HepG2 (cell line): ENCODE data around the gene NDUFB10.

ENCODE experiments used
- CAMTA2 ChIP-seq: sonication (generic); formaldehyde crosslinking; IDR thresholded peaks from 2 replicates; pipeline ENCODE4 v1.4.0; 2020; ENCODE audit warnings: mild to moderate bottlenecking, missing genetic modification reagents, borderline replicate concordance
- KDM1A ChIP-seq: IDR thresholded peaks from 2 replicates; pipeline ENCODE4 v1.6.1; 2016; ENCODE audit warnings: missing compliant biosample characterization
- ZNF510 ChIP-seq: sonication (generic); formaldehyde crosslinking; IDR thresholded peaks from 2 replicates; pipeline ENCODE4 v1.4.0; 2020; ENCODE audit warnings: low read depth, mild to moderate bottlenecking, missing genetic modification reagents
- ZNF546 ChIP-seq: sonication (generic); formaldehyde crosslinking; conservative IDR thresholded peaks from 2 replicates; pipeline ENCODE4 v1.8.1; 2023; ENCODE audit warnings: mild to moderate bottlenecking, missing genetic modification reagents
- TF ChIP-seq, protein P1 (sequence below): sonication (generic); formaldehyde crosslinking; IDR thresholded peaks from 2 replicates; pipeline ENCODE4 v1.5.1; 2020; ENCODE audit warnings: mild to moderate bottlenecking, missing genetic modification reagents, borderline replicate concordance
- TF ChIP-seq, protein P2 (sequence below): IDR thresholded peaks from 2 replicates; pipeline ENCODE4 v1.4.0; 2020; ENCODE audit warnings: mild to moderate bottlenecking, missing genetic modification reagents
- TF ChIP-seq, protein P3 (sequence below): sonication (generic); formaldehyde crosslinking; IDR thresholded peaks from 2 replicates; pipeline ENCODE4 v1.8.1; 2022; ENCODE audit warnings: mild to moderate bottlenecking, missing genetic modification reagents

DNA sequence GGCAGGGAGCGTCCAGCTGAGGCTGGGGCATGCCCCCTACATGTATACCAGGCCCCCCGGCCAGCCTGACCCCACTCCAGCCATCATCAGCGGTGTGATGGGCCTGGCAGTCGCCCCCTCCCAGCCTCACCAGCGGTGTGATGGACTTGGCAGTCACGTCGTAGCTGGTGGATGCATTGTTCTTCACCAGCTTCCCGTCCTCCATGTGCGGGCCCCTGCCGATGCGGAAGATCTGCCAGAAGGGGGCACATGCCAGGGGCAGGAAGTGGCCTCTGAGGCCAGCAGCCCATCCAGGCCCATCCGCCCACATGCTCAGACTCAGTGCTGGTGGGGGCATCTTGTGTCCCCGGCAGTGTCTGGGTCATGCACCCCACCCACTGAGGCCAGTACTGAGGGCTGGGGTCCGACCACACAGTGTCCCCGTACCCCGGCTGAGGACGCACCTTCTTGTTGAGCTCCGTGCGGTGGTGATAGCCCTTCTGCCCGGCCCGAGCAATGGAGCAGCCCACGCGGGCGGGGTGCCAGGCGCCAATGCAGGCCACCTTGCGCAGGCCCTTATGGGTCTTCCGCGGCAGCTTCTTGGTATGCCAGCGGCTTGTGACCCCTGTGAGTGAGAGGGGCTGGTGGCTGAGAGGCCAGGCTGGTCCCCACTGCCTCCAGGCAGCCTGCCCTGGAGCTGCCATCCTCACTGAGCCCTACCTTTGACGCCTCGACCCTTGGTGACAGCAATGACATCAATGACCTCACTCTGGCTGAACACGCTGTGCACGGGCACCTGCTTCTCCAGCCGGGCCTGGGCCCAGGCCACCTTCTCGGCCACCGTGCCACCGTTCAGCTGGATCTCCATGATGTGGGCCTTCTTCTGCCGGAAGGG is 12.6 kb upstream of the NDUFB10 start:
- TF ChIP-seq CAMTA2 (CRISPR knock-in tag) = no peak
- TF ChIP-seq KDM1A (CRISPR knock-in tag) = no peak
- TF ChIP-seq, protein P1, sequence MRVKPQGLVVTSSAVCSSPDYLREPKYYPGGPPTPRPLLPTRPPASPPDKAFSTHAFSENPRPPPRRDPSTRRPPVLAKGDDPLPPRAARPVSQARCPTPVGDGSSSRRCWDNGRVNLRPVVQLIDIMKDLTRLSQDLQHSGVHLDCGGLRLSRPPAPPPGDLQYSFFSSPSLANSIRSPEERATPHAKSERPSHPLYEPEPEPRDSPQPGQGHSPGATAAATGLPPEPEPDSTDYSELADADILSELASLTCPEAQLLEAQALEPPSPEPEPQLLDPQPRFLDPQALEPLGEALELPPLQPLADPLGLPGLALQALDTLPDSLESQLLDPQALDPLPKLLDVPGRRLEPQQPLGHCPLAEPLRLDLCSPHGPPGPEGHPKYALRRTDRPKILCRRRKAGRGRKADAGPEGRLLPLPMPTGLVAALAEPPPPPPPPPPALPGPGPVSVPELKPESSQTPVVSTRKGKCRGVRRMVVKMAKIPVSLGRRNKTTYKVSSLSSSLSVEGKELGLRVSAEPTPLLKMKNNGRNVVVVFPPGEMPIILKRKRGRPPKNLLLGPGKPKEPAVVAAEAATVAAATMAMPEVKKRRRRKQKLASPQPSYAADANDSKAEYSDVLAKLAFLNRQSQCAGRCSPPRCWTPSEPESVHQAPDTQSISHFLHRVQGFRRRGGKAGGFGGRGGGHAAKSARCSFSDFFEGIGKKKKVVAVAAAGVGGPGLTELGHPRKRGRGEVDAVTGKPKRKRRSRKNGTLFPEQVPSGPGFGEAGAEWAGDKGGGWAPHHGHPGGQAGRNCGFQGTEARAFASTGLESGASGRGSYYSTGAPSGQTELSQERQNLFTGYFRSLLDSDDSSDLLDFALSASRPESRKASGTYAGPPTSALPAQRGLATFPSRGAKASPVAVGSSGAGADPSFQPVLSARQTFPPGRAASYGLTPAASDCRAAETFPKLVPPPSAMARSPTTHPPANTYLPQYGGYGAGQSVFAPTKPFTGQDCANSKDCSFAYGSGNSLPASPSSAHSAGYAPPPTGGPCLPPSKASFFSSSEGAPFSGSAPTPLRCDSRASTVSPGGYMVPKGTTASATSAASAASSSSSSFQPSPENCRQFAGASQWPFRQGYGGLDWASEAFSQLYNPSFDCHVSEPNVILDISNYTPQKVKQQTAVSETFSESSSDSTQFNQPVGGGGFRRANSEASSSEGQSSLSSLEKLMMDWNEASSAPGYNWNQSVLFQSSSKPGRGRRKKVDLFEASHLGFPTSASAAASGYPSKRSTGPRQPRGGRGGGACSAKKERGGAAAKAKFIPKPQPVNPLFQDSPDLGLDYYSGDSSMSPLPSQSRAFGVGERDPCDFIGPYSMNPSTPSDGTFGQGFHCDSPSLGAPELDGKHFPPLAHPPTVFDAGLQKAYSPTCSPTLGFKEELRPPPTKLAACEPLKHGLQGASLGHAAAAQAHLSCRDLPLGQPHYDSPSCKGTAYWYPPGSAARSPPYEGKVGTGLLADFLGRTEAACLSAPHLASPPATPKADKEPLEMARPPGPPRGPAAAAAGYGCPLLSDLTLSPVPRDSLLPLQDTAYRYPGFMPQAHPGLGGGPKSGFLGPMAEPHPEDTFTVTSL (CRISPR knock-in tag) = no peak
- TF ChIP-seq ZNF546 = no peak
- TF ChIP-seq, protein P2, sequence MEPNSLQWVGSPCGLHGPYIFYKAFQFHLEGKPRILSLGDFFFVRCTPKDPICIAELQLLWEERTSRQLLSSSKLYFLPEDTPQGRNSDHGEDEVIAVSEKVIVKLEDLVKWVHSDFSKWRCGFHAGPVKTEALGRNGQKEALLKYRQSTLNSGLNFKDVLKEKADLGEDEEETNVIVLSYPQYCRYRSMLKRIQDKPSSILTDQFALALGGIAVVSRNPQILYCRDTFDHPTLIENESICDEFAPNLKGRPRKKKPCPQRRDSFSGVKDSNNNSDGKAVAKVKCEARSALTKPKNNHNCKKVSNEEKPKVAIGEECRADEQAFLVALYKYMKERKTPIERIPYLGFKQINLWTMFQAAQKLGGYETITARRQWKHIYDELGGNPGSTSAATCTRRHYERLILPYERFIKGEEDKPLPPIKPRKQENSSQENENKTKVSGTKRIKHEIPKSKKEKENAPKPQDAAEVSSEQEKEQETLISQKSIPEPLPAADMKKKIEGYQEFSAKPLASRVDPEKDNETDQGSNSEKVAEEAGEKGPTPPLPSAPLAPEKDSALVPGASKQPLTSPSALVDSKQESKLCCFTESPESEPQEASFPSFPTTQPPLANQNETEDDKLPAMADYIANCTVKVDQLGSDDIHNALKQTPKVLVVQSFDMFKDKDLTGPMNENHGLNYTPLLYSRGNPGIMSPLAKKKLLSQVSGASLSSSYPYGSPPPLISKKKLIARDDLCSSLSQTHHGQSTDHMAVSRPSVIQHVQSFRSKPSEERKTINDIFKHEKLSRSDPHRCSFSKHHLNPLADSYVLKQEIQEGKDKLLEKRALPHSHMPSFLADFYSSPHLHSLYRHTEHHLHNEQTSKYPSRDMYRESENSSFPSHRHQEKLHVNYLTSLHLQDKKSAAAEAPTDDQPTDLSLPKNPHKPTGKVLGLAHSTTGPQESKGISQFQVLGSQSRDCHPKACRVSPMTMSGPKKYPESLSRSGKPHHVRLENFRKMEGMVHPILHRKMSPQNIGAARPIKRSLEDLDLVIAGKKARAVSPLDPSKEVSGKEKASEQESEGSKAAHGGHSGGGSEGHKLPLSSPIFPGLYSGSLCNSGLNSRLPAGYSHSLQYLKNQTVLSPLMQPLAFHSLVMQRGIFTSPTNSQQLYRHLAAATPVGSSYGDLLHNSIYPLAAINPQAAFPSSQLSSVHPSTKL (CRISPR knock-in tag) = no peak
- TF ChIP-seq, protein P3, sequence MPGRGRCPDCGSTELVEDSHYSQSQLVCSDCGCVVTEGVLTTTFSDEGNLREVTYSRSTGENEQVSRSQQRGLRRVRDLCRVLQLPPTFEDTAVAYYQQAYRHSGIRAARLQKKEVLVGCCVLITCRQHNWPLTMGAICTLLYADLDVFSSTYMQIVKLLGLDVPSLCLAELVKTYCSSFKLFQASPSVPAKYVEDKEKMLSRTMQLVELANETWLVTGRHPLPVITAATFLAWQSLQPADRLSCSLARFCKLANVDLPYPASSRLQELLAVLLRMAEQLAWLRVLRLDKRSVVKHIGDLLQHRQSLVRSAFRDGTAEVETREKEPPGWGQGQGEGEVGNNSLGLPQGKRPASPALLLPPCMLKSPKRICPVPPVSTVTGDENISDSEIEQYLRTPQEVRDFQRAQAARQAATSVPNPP (CRISPR knock-in tag) = no peak
- no peak for TF ChIP-seq ZNF510 (CRISPR knock-in tag)
